Brain pericyte (primary cell): Measurements from ENCODE around the gene CARD11.

Experiments
- DNase-seq: peaks from one replicate; pipeline ENCODE4 v3.0.0-alpha.2; 2012; ENCODE audit warnings: low read depth, low spot score

CARD11 gene

GRCh38 chr7:2982831-2983230 is 60.8 kb downstream of the CARD11 start:
- DNase-seq: no peak

- DNase-seq: no peak
Observed at GRCh38 chr7:2982401-2982800, 61.3 kb downstream of the CARD11 start.

- no peak for DNase-seq
Observed at GRCh38 chr7:2981103-2981480, 62.6 kb downstream of the CARD11 start.

- DNase-seq: no peak
Observed at GRCh38 chr7:2980401-2981102, 63.1 kb downstream of the CARD11 start.

- DNase-seq: no peak
Observed at GRCh38 chr7:2979951-2980350, 63.7 kb downstream of the CARD11 start.

DNA sequence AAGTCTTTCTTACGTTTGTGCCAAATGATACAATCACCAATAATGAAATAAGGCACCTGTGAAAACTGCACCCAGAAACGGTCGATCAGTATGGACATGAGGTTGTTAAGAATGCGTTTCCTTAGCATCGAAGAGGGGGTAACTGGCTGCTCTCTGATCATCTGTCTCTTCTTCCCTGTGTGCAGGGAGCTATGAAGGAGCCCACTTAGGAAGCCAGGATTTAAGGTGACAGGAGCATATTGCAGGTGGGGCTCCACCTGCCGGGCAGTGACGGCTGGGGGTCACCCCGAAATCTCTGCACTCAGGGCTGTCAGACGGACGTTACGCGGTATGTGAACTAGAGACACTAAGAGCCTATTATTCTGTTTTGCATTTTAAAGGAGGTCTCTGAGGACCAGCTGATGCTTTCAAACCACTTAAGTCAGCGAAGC is 64.5 kb downstream of the CARD11 start:
- DNase-seq: no peak

- DNase-seq: no peak
Observed at GRCh38 chr7:2978408-2978807, 65.3 kb downstream of the CARD11 start.

DNA sequence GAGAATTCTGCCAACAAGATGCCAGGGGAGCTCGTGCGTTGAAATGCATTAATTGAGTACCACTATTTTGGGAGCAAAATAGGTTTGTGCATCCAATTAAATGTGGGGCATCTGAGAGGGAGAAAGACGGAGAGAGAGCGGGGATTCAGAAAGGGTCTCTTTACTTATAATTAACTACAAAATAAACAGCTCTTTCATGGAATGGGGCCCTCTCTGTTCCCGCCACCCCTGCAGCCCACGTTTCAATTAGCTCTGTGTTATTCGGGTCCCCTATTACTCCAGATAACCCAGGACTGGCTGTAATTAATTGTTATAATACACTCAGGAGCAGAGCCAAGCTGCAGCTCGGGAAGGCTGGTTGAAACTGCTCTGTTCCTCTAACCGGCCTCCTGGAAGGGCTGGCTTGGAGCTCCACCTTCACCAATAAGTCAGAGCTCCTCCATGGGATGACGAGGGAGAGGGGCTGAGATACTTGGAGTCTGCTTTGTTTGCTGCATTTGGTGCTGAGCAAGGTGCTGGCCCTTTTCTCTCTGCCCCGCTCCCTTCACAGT is 67.8 kb downstream of the CARD11 start:
- DNase-seq: no peak

DNA sequence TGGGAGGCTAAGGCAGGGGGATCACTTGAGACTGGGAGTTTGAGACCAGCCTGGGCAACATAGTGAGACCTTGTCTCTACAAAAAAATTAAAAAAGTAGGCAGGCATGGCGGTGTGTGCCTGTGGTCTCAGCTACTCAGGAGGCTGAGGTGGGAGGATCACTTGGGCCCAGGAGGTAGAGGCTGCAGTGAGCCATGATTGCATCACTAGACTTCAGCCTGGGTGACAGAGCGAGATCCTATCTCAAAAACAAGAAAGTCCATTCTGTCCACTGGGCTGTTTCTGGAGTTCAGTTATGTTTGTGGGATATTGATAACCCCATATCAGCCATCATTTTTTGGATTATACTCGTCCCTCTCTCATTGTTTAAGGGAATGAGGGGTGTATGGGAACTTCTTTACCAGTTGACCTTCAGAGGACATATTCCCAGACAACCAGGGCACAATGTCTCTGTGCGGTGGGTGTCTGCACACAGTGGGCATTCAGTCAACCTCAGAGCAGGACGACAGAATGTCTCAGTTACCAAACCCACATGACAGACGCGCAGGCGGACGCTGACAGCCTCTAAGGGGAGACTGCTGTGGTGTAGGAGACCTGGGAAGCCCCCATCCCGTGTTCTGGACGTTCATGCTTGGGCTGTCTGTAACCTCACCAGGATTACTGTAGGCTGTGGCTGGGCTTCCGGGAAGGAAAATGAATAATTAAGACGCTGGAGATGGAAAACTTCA is 69.4 kb downstream of the CARD11 start:
- no peak for DNase-seq

GRCh38 chr7:2972835-2973161 is 70.9 kb downstream of the CARD11 start:
- DNase-seq: no peak

DNA sequence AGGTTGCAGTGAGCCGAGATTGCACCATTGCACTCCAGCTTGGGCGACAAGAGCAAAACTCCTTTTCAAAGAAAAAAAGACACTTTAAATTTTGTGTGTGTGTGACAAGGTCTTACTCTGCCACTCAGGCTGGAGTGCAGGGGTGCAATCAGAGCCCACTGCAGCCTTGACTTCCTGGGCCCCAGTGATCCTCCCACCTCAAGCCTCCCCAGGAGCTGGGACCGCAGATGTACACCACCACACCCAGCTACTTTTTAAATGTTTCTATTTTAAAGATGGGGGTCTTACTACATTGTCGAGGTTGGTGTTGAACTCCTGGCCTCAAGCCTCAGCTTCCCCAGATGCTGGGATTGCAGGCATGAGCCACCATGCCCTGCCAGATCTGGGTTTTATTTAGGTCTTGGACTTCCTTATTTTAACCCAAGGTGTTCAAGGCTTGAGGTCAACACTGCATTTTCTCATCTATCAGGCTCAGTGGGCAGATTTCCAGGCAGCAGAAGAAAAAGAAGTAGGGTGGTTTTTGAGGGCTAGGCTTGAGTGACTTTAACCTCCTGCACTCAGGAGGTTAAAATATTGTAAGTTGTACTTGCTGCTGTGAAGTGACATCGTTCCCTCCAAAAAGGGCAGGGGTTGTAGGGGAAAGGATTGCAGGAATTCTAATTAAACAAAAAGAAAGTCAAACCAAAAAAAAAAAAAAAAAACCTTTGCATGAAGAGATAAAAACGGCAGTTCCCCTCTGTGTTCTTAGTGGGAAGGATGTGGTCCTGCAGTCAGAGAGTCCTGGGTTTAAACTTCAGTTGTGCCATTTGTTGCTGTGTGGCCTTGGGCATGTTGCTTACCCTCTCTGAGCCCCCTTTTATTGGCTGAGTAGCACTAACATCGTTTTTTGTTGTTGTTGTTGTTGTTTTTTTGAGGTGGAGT is 71.5 kb downstream of the CARD11 start:
- no peak for DNase-seq

DNA sequence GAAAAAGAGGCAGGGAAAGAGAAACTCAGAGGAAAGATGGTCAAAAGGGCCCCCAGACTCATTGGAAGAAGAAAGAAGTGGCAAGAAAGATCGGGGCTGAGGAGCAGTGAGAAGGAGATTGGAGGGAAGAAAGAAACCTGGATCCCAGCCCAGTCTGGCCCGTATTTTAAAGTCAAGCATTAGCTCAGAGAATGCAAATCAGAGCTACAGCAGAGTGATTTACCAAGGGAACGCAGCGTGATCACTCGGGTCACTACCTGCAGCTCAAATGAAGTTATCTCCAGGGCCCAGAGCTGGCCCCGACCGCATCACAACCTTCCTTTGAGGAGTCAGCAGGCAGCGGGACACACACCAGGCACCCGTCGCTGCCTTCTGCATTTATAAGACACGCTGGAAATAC is 72.8 kb downstream of the CARD11 start:
- no peak for DNase-seq

- no peak for DNase-seq
Observed at GRCh38 chr7:2970307-2970664, 73.4 kb downstream of the CARD11 start.

GRCh38 chr7:2969398-2970306 is 74.0 kb downstream of the CARD11 start:
- DNase-seq: no peak

DNA sequence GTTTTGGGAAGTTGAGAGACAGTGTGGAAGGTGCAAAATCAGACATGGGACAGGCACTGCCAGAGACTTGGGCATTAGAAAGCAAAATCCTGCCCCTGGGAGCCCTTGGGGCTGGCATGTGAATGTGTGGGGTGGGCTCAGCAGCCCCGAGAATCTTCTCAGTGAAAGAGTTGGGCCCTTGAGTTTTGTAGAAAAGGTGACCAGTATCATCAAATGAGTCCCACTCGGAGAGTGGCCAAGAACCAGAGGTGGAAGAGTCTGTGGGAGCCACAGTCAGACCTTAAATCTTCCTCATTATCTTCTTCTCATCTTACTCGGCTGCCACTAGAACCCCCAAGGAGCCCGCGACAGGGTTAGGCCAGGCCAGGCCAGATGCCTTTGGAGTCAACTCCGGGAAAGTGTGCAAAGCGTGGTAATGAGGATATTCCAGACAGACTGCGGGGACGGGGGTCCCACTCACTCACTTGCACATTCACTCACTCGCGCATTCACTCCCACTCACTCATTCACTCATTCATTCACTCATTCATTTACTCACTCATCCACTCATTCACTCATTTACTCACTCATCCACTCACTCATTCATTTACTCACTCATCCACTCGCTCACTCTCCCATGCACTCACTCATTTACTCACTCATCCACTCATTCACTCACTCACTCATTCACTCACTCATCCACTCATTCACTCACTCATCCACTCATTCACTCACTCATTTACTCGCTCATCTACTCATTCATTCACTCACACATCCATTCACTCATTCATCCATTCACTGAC is 74.9 kb downstream of the CARD11 start:
- no peak for DNase-seq

- no peak for DNase-seq
Observed at GRCh38 chr7:2968176-2968575, 75.5 kb downstream of the CARD11 start.

GRCh38 chr7:2967705-2968104 is 76.0 kb downstream of the CARD11 start:
- DNase-seq: no peak

DNA sequence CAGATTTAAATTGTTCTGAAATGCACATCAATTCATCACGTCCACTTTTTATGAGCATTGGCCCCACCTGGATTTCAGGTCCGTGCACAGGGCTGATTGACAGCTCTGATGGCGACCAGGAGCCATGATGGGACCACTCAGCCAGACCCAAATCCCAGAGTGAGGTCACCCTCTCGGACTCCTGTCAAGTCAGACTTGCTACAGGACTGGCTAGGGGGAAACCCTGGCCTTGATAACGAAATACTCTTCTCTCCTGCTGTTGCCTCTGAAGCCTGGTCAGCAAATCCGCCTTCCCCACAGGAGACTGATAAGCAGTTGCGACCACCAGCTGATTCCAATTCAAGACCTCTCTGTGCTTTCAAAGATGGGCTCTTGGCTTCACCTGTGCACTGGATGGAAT is 76.4 kb downstream of the CARD11 start:
- DNase-seq: no peak

- no peak for DNase-seq
Observed at GRCh38 chr7:2966466-2967078, 77.1 kb downstream of the CARD11 start.

GRCh38 chr7:2965745-2966270 is 77.9 kb downstream of the CARD11 start:
- DNase-seq: no peak
